Small intestine (tissue), 16 donors: ENCODE results near the gene FBXO45. TPM values are rescaled to one million over a fixed set of nuclear protein-coding genes. Genes with fewer than 3 reads are reported as not detected.
"Not testable (repeated sequence)": the region's sequence is repeated elsewhere in the genome, so short reads cannot be mapped to it uniquely, and the experiment has no call there.

Experiments used
- DNase-seq, 2 donors: peaks; one replicate each; pipeline versions ENCODE4 v3.0.0 to v3.0.0-alpha.2; 2013
- FAIRE-seq: peaks from 2 replicates; lab custom pipeline; 2012; peaks lifted over from hg19 to GRCh38; lab: Jason Lieb, UNC
- H3K27ac ChIP-seq, 3 donors: one replicate each; pipeline ENCODE4 v1.5.1; 2013; ENCODE audit warnings: low read length in 2 of 3, mild to moderate bottlenecking in 2 of 3, control low read depth in 1 of 3, inconsistent platforms in 1 of 3, low read depth in 1 of 3, moderate library complexity in 1 of 3
- H3K27me3 ChIP-seq, 3 donors: one replicate each; pipeline ENCODE4 v1.6.1; 2013; ENCODE audit warnings: low read length in 3 of 3, inconsistent platforms in 1 of 3; ENCODE audit not compliant: control insufficient read depth in 3 of 3, insufficient read depth in 3 of 3
- H3K36me3 ChIP-seq, 3 donors: one replicate each; pipeline ENCODE4 v1.6.1; 2013; ENCODE audit warnings: low read length in 3 of 3, inconsistent platforms in 1 of 3, low read depth in 1 of 3, mild to moderate bottlenecking in 1 of 3, moderate library complexity in 1 of 3; ENCODE audit not compliant: control insufficient read depth in 3 of 3, insufficient read depth in 2 of 3
- H3K4me1 ChIP-seq, 3 donors: one replicate each; pipeline ENCODE4 v1.6.1; 2013; ENCODE audit warnings: low read length in 2 of 3, inconsistent platforms in 1 of 3, low read depth in 1 of 3, mild to moderate bottlenecking in 1 of 3, moderate library complexity in 1 of 3; ENCODE audit not compliant: control insufficient read depth in 3 of 3, insufficient read depth in 2 of 3
- H3K4me3 ChIP-seq, 3 donors: one replicate each; pipeline ENCODE4 v1.5.1; 2013; ENCODE audit warnings: low read length in 3 of 3, control low read depth in 1 of 3, inconsistent platforms in 1 of 3, low read depth in 1 of 3, mild to moderate bottlenecking in 1 of 3, moderate library complexity in 1 of 3
- H3K9me3 ChIP-seq, 2 donors: one replicate each; pipeline ENCODE4 v1.6.1; 2013; ENCODE audit warnings: low read depth in 1 of 2, low read length in 1 of 2; ENCODE audit not compliant: control insufficient read depth in 2 of 2, insufficient read depth in 1 of 2
- WGBS, 3 donors: extraction: QIAGEN DNeasy Blood & Tissue Kit; methylation state at CpG; one replicate each; pipeline ENCODE4 v1.1.7; 2013; 5-methylcytosine and 5-hydroxymethylcytosine counted together
- long read RNA-seq, 10 donors: transcript quantifications; one replicate each; lab custom pipeline, GENCODE V29; 2026
- polyA plus RNA-seq, 4 donors: library from polyadenylated mRNA; stranded (reverse) in 3 of 4; unstranded in 1 of 4; fragments of 200-250 nt in 3 of 4; fragments of 120-200 nt in 1 of 4; gene quantifications; one replicate each; pipeline versions ENCODE4 v1.2.1 to v1.2.3, GENCODE V29; 2013
- donor health status: healthy with polysubstance abuse.
- donor health status: control.
- donor health status: control.
- donor health status: Bipolar disorder and iron deficiency.
- donor health status: healthy.

The FBXO45 gene
- polyA plus RNA-seq: 10 to 100 TPM in 1 of 4 donors, 1 to 10 TPM in 3; 3.2 to 11.1 (median 6.6) TPM
- long read RNA-seq, donor 1: 0 reads
- long read RNA-seq, donor 2, full-length matches to known transcripts: 1 of 1 reads
- long read RNA-seq, donor 2, partial matches to known transcripts: 0 of 1 reads
- long read RNA-seq, donor 2, other reads (novel, unspliced or antisense): 0 of 1 reads
- long read RNA-seq, donor 3, full-length matches to known transcripts: 2 of 2 reads
- long read RNA-seq, donor 3, partial matches to known transcripts: 0 of 2 reads
- long read RNA-seq, donor 3, other reads (novel, unspliced or antisense): 0 of 2 reads
- long read RNA-seq, donor 4: 0 reads
- long read RNA-seq, donor 5, full-length matches to known transcripts: 1 of 1 reads
- long read RNA-seq, donor 5, partial matches to known transcripts: 0 of 1 reads
- long read RNA-seq, donor 5, other reads (novel, unspliced or antisense): 0 of 1 reads
- long read RNA-seq, donor 6, full-length matches to known transcripts: 3 of 3 reads
- long read RNA-seq, donor 6, partial matches to known transcripts: 0 of 3 reads
- long read RNA-seq, donor 6, other reads (novel, unspliced or antisense): 0 of 3 reads
- long read RNA-seq, donor 7: 0 reads
- long read RNA-seq, donor 8: 0 reads
- long read RNA-seq, donor 9, full-length matches to known transcripts: 2 of 2 reads
- long read RNA-seq, donor 9, partial matches to known transcripts: 0 of 2 reads
- long read RNA-seq, donor 9, other reads (novel, unspliced or antisense): 0 of 2 reads
- long read RNA-seq, donor 10, full-length matches to known transcripts: 4 of 4 reads
- long read RNA-seq, donor 10, partial matches to known transcripts: 0 of 4 reads
- long read RNA-seq, donor 10, other reads (novel, unspliced or antisense): 0 of 4 reads

DNA sequence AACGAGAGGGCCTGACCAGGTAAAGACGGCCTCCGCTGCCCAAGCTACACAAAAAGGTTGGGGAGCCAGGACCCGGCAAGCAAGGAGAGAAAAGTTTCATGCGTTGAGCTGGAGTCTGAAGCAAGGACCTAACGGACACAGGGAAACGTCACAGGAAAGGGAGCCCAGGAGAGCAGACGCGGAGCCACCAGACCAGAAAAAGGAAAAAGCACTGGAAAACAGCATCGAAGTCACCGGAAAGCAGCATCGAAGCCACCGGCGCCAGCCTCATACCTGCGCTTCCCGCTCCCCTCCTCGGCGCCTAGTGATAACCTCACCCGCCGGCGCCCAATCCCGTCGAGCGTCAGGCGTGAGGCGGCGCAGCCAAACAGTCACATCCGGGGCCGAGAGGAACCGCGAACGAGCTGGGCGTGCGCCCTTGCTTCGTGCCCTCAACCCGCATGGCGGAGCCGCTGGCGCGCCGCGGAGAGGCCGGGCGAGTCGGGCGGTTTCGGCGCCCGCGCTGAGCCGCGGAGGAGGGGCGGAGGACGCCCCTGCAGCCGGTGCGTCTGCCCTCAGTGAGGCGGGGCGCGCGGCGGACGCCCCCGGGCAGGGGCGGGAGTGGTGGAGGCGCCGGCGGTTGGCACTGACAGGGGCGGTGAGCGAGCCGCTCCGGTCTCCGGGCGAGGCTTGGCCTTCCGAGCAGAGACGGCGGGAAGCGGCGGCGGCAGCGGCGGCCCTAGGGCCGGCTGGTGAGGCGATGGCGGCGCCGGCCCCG is at the start of gene FBXO45, which contains the start of gene WDR53:
Gene FBXO45, plus strand, starts transcription at position 415 of the 757 bp plus-strand sequence. Its CDS starts 325 bp downstream, at position 740.
Gene WDR53, minus strand, starts transcription at position 309 of the 757 bp plus-strand sequence. CDS start 7,079 bp downstream, outside the sequence.
- peak; percentile 96 to 98 for DNase-seq
- peaks cover 0 to 3% (median 0%) of the 10 kb centered on the region in 3 donors for H3K36me3 ChIP-seq
- peak within 1 kb of the TSS; percentile 79 to 92 (median 84) for H3K4me3 ChIP-seq
- no peak for FAIRE-seq
- H3K27ac ChIP-seq: peak within 1 kb of the TSS; percentile 69 to 95 (median 80)
- H3K27me3 ChIP-seq: no peaks in the 10 kb centered on the region
- WGBS, 3 donors: 0% methylated on average over 60 to 87 of the region's 87 CpGs
- peaks cover 2 to 12% (median 4%) of the 10 kb centered on the region in 3 donors for H3K4me1 ChIP-seq
- no peaks in the 10 kb centered on the region for H3K9me3 ChIP-seq

DNA sequence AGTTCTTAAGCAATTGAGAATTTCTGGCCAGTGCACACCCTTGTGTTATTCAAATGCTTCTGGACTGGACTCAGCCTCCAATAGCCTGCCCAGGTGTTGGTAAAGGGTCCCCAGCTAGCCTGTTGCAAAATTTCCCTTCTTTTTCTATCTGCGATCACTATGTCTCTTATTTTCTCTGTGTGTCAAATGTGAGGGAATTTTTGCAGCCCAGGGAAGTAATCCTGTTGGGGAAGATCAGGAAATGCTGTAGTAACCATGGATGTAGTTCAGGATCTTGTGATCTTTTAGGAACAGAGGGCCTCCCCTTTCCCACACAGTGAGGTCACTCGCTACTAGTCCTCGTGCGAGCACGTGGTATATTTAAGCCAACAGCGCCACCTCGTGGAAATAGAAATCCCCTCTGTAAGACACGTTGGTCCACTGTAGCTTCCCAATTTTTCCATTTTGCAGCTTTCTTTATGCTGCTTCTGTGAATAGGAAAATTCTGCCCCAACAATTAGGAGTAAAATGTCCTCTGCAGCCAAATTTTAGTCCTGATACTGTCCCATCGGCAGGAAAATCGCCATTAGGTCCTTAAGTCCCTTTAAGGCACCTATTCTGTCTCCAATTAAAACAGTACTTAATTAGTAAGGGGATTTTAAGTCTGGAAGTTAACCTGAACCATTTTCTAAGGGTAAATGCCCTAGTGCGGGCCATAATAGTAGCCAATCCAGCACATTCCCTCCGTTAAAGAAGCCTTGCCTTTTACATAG is 49.3 kb upstream of the FBXO45 start:
- Histone ChIP-seq H3K9me3 (peaks cover 0 to 71% of the 10 kb centered on the region in 2 donors), H3K4me1 (no peaks in the 10 kb centered on the region), H3K27ac (no peak overlapping the region), H3K27me3 (no peaks in the 10 kb centered on the region), H3K36me3 (no peaks in the 10 kb centered on the region), H3K4me3 (no peak overlapping the region)
- 39 to 48% (median 44%) methylated on average over 12 of the region's 12 CpGs for WGBS, 3 donors
- DNase-seq (peak; percentile 24 to 42), FAIRE-seq (no peak)

DNA sequence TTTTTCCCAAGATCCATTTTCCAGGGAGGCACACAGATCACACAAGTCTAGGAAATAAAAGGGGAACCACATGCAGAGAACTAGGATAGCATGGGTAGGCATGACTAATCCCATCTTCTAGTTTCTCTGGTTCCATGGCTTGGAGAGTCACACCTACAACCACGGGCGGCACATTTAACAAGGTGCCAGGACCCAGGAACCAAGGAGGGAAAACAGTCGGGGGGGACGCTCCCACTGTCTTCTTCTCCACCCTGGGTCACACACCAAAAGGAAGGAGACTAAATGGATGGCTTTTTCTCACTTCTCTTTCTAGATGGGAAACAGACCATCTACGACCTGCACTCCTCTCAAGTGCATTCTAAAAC is 48.8 kb upstream of the FBXO45 start:
- Histone ChIP-seq H3K9me3 (peaks cover 0 to 76% of the 10 kb centered on the region in 2 donors), H3K27me3 (no peaks in the 10 kb centered on the region), H3K27ac (no peak overlapping the region), H3K4me3 (no peak overlapping the region), H3K36me3 (no peaks in the 10 kb centered on the region), H3K4me1 (no peaks in the 10 kb centered on the region)
- peak in 1 of 2 donors; percentile 44 for DNase-seq
- WGBS, 3 donors: 79 to 83% (median 83%) methylated on average over 5 of the region's 5 CpGs
- no peak for FAIRE-seq

GRCh38 chr3:196521291-196521690 is 47.2 kb upstream of the FBXO45 start:
- 82 to 95% (median 85%) methylated on average over 12 of the region's 12 CpGs for WGBS, 3 donors
- FAIRE-seq, H3K27ac ChIP-seq, DNase-seq, H3K4me1 ChIP-seq, H3K4me3 ChIP-seq, H3K36me3 ChIP-seq, H3K27me3 ChIP-seq: not testable (repeated sequence)
- peaks cover 0 to 76% of the 10 kb centered on the region in 2 donors for H3K9me3 ChIP-seq

DNA sequence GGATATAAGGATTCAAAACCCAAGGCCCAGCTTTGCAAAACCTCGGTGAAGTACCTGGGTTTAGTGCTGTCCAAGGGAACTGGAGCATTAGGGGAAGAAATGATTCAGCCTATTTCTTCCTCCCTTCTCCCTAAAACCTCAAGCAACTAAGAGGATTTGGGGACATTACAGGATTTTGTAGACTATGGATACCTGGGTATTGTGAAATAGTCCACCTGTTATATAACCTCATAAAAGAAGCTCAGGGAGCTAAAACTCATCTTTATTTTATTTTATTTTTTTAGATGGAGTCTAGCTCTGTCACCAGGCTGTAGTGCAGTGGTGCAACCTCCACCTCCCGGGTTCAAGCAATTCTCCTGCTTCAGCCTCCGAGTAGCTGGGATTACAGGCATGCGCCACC is 44.6 kb upstream of the FBXO45 start:
- Histone ChIP-seq H3K4me1 (no peaks in the 10 kb centered on the region), H3K36me3 (no peaks in the 10 kb centered on the region), H3K9me3 (peaks cover 0 to 52% of the 10 kb centered on the region in 2 donors), H3K27me3 (peaks cover 0 to 5% (median 0%) of the 10 kb centered on the region in 3 donors), H3K27ac (no peak overlapping the region), H3K4me3 (no peak overlapping the region)
- FAIRE-seq: no peak
- DNase-seq: no peak
- WGBS, 3 donors: 95 to 98% (median 96%) methylated on average over 4 of the region's 4 CpGs

- no peak for FAIRE-seq
- no peaks in the 10 kb centered on the region for H3K4me1 ChIP-seq
- H3K27ac ChIP-seq: no peak overlapping the region
- no peak overlapping the region for H3K4me3 ChIP-seq
- peaks cover 0 to 5% (median 0%) of the 10 kb centered on the region in 3 donors for H3K27me3 ChIP-seq
- peaks cover 0 to 46% of the 10 kb centered on the region in 2 donors for H3K9me3 ChIP-seq
- 65 to 69% (median 68%) methylated on average over 5 of the region's 5 CpGs for WGBS, 3 donors
- no peaks in the 10 kb centered on the region for H3K36me3 ChIP-seq
- DNase-seq: no peak
These were observed 43.9 kb upstream of the FBXO45 start for GRCh38 chr3:196524527-196524926.

- 81 to 89% (median 89%) methylated on average over 4 of the region's 4 CpGs for WGBS, 3 donors
- DNase-seq: no peak
- H3K27ac ChIP-seq: no peak overlapping the region
- no peaks in the 10 kb centered on the region for H3K36me3 ChIP-seq
- H3K4me3 ChIP-seq: no peak overlapping the region
- H3K4me1 ChIP-seq: no peaks in the 10 kb centered on the region
- peaks cover 0 to 39% of the 10 kb centered on the region in 2 donors for H3K9me3 ChIP-seq
- no peak for FAIRE-seq
- H3K27me3 ChIP-seq: peaks cover 0 to 5% (median 0%) of the 10 kb centered on the region in 3 donors
These were observed 43.3 kb upstream of the FBXO45 start for GRCh38 chr3:196525141-196525540.
